ENCODE results near the gene PTPA. TPM values are rescaled to one million over a fixed set of nuclear protein-coding genes. Genes with fewer than 3 reads are reported as not detected.
A peak's percentile ranks its signal among the peaks of the same experiment; 100 is the strongest.

Gene PTPA
- total RNA-seq, 1 experiment from 2014 or later = 91.8 TPM

GRCh38 chr9:129075996-129076639, 35.1 kb upstream of the PTPA start:
- intact Hi-C loops (cut with micrococcal nuclease) = no loop called here
- H3K9me3 Mint-ChIP-seq (ENCODE audit: unreplicated experiment) = no peaks in the 10 kb centered on the region
- H3K27ac Mint-ChIP-seq (ENCODE audit: low read depth, unreplicated experiment) = no peak overlapping the region
- ChIA-PET POLR2A (interaction anchor here (0.8 kb wide), 1 partner anchor 46 kb away, joined by 3 read pairs; no protein-coding TSS in a partner anchor), CTCF (no interaction called here)
- peaks cover 4% of the 10 kb centered on the region for H3K4me1 Mint-ChIP-seq (ENCODE audit: insufficient read depth, unreplicated experiment)
- no TSS peak for BruUV-seq (replicated peaks)
- H3K4me3 Mint-ChIP-seq (ENCODE audit: unreplicated experiment) = no peak overlapping the region
- no peaks in the 10 kb centered on the region for H3K36me3 Mint-ChIP-seq (ENCODE audit: insufficient read depth, unreplicated experiment)
- TF ChIP-seq CTCF (IDR thresholded peaks at IDR 0.05; ENCODE audit: unreplicated experiment) = no peak
- no peak for DNase-seq (ENCODE audit: unreplicated experiment)
- H3K27me3 Mint-ChIP-seq (ENCODE audit: insufficient read depth, unreplicated experiment) = no peaks in the 10 kb centered on the region

- no peak for TF ChIP-seq CTCF (IDR thresholded peaks at IDR 0.05; ENCODE audit: unreplicated experiment)
- CTCF ChIA-PET = no interaction called here
- Mint-ChIP-seq H3K27ac (ENCODE audit: low read depth, unreplicated experiment) (no peak overlapping the region), H3K4me1 (ENCODE audit: insufficient read depth, unreplicated experiment) (peaks cover 4% of the 10 kb centered on the region), H3K9me3 (ENCODE audit: unreplicated experiment) (no peaks in the 10 kb centered on the region), H3K27me3 (ENCODE audit: insufficient read depth, unreplicated experiment) (no peaks in the 10 kb centered on the region), H3K36me3 (ENCODE audit: insufficient read depth, unreplicated experiment) (no peaks in the 10 kb centered on the region), H3K4me3 (ENCODE audit: unreplicated experiment) (no peak overlapping the region)
- no peak for DNase-seq (ENCODE audit: unreplicated experiment)
- POLR2A ChIA-PET = interaction anchor here (0.8 kb wide), 1 partner anchor 47 kb away, joined by 3 read pairs; no protein-coding TSS in a partner anchor
- BruUV-seq (replicated peaks) = no TSS peak
- intact Hi-C loops (cut with micrococcal nuclease) = no loop called here
These were observed 34.6 kb upstream of the PTPA start for GRCh38 chr9:129076640-129077037.

DNA sequence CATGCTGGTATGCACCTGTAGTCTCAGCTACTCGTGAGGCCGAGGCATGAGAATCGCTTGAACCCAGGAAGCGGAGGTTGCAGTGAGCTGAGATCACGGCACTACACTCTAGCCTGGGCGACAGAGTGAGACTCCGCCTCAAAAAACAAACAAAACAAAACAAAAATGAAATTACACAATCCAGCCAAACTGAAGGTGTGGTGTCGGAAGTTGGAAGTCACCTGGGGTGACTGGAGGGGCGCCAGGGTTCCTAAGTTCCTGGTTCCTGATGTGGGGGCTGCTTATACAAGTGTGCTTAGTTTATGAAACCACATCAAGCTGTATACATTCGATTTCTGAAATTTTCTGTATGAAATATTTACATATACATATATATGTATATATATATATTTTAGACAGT, 34.0 kb upstream of the PTPA start:
- intact Hi-C loops (cut with micrococcal nuclease) = no loop called here
- Mint-ChIP-seq H3K36me3 (ENCODE audit: insufficient read depth, unreplicated experiment) (no peaks in the 10 kb centered on the region), H3K27me3 (ENCODE audit: insufficient read depth, unreplicated experiment) (no peaks in the 10 kb centered on the region), H3K27ac (ENCODE audit: low read depth, unreplicated experiment) (no peak overlapping the region), H3K9me3 (ENCODE audit: unreplicated experiment) (no peaks in the 10 kb centered on the region), H3K4me1 (ENCODE audit: insufficient read depth, unreplicated experiment) (peaks cover 4% of the 10 kb centered on the region), H3K4me3 (ENCODE audit: unreplicated experiment) (no peak overlapping the region)
- no TSS peak for BruUV-seq (replicated peaks)
- POLR2A ChIA-PET = no interaction called here
- TF ChIP-seq CTCF (IDR thresholded peaks at IDR 0.05; ENCODE audit: unreplicated experiment) = no peak
- no peak for DNase-seq (ENCODE audit: unreplicated experiment)
- CTCF ChIA-PET = interaction anchor here (0.6 kb wide), 1 partner anchor 10 kb away, joined by 3 read pairs; no protein-coding TSS in a partner anchor

DNA sequence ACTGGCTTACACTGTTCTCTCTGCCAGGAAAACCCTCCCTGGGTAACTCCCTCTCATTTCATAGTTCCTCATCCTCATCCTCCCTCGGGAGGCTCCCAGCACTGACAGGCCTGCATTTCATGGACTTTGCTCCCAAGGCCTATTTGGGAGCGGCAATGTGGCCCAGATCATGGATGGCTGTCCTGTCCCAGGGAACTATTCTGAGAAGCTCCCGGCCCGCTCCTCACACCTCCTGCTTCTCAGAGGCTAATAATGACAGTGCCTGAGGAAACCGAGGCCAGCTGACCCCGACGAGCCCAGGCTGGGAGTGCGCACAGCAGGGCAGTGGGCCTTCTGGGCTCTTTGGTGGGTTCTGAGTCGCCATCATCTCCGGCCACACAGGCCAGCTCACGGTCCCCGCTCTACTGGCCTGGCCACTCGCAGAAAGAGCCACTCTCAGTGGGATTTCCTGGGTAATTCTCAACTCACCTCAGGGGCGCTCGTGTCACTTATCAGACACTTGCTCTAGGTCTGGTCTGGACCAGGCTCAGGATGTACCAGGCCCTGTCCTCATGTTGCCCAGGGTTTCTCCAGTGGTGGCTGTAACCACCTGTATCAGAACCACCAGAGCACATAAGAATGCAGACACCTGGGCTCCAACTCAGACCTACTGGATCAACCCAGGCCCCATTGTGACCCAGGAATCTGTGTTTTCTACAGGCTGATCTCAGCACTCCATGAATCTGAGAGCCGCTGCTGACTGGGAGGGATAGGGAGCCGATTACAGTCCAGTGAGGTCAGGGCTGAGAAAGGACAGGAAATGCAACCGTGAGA, 32.3 kb upstream of the PTPA start:
- no peak for DNase-seq (ENCODE audit: unreplicated experiment)
- H3K27me3 Mint-ChIP-seq (ENCODE audit: insufficient read depth, unreplicated experiment) = no peaks in the 10 kb centered on the region
- BruUV-seq (replicated peaks) = no TSS peak
- CTCF ChIA-PET = interaction anchor here (0.8 kb wide), 1 partner anchor 24 kb away, joined by 6 read pairs; no protein-coding TSS in a partner anchor
- H3K4me3 Mint-ChIP-seq (ENCODE audit: unreplicated experiment) = peak overlapping the region; percentile 84
- H3K4me1 Mint-ChIP-seq (ENCODE audit: insufficient read depth, unreplicated experiment) = peaks cover 10% of the 10 kb centered on the region
- H3K36me3 Mint-ChIP-seq (ENCODE audit: insufficient read depth, unreplicated experiment) = no peaks in the 10 kb centered on the region
- intact Hi-C loops (cut with micrococcal nuclease) = no loop called here
- H3K9me3 Mint-ChIP-seq (ENCODE audit: unreplicated experiment) = no peaks in the 10 kb centered on the region
- TF ChIP-seq CTCF (IDR thresholded peaks at IDR 0.05; ENCODE audit: unreplicated experiment) = no peak
- H3K27ac Mint-ChIP-seq (ENCODE audit: low read depth, unreplicated experiment) = no peak overlapping the region
- POLR2A ChIA-PET = no interaction called here
